Measurements from ENCODE around the gene POPDC2. TPM values are rescaled to one million over a fixed set of nuclear protein-coding genes. Genes with fewer than 3 reads are reported as not detected.

Gene POPDC2
- total RNA-seq, 1 donor from 2014 or later, result 1.0 TPM

DNA sequence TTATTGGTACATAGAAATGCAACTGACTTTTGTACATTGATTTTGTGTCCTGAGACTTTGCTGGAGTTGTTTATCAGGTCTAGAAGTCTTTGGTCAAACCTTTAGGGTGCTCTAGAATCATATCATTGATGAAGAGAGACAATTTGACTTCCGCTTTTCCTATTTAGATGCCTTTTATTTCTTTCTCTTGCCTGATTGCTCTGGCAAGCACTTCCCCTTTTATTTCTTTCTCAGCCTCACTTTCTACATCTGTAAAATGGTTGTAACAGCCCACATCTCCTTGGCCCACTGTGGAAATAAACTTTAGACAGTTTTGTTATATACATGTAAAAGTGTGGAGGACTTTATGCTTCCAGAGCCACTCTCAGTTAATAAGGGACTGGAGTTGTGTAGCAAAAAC, 48.7 kb downstream of the POPDC2 start:
- TF ChIP-seq, protein P1, sequence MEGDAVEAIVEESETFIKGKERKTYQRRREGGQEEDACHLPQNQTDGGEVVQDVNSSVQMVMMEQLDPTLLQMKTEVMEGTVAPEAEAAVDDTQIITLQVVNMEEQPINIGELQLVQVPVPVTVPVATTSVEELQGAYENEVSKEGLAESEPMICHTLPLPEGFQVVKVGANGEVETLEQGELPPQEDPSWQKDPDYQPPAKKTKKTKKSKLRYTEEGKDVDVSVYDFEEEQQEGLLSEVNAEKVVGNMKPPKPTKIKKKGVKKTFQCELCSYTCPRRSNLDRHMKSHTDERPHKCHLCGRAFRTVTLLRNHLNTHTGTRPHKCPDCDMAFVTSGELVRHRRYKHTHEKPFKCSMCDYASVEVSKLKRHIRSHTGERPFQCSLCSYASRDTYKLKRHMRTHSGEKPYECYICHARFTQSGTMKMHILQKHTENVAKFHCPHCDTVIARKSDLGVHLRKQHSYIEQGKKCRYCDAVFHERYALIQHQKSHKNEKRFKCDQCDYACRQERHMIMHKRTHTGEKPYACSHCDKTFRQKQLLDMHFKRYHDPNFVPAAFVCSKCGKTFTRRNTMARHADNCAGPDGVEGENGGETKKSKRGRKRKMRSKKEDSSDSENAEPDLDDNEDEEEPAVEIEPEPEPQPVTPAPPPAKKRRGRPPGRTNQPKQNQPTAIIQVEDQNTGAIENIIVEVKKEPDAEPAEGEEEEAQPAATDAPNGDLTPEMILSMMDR (IDR thresholded peaks at IDR 0.05; ENCODE audit: insufficient read depth, low read length, poor library complexity, severe bottlenecking), result no peak
- no peaks in the 10 kb centered on the region for H3K36me3 ChIP-seq (ENCODE audit: control insufficient read depth, insufficient read depth, low read length)
- no peak for DNase-seq (ENCODE audit: low read depth)
- no peak overlapping the region for H3K4me3 ChIP-seq (ENCODE audit: low read depth, low read length)
- H3K27me3 ChIP-seq (ENCODE audit: control insufficient read depth, insufficient read depth, low read length), result no peaks in the 10 kb centered on the region

DNA sequence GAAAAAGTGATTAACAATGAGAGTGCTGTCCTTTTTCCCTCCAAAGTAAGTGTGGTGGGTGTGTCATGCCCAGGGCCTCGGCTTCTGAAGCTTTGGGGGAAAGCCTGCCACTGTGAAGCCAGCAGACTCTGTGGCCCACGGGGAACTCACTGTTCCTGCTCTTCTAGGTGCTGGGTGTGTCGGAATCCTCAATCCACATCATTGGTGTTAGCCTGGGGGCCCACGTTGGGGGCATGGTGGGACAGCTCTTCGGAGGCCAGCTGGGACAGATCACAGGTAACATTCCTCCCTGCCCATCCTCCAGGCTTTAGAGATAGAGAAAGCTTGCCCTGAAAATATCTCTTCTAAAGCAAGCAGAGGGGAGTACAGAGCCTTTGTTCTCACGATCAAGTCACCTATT, 51.1 kb downstream of the POPDC2 start:
- no peak for DNase-seq (ENCODE audit: low read depth)
- Histone ChIP-seq H3K36me3 (ENCODE audit: control insufficient read depth, insufficient read depth, low read length) (no peaks in the 10 kb centered on the region), H3K4me3 (ENCODE audit: low read depth, low read length) (no peak overlapping the region), H3K27me3 (ENCODE audit: control insufficient read depth, insufficient read depth, low read length) (no peaks in the 10 kb centered on the region)
- TF ChIP-seq, protein P1 (IDR thresholded peaks at IDR 0.05; ENCODE audit: insufficient read depth, low read length, poor library complexity, severe bottlenecking), result no peak

DNA sequence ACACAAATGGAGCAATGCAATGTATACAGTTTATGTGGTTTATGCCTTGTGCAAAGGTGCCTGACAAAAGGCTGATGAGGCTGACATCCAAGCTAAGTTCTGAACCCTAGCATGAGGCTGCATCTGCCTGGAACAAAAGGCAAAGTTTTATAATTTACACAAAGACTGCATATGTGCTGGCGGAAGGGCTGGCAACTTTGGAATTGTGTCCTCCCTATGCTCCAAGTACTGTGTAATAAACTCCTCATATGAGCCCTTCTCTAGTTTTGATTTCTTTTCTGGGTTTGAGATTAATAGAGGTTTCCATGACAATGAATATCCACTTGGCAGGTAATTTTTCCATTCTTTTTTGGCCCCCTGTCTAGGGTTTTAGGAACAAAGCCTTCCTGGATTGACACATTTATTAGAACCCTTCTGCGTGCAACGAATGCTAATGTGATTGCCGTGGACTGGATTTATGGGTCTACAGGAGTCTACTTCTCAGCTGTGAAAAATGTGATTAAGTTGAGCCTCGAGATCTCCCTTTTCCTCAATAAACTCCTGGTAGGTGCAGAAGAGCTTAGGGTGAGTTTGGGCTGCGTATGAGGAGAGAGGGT, 51.9 kb downstream of the POPDC2 start:
- no peaks in the 10 kb centered on the region for H3K36me3 ChIP-seq (ENCODE audit: control insufficient read depth, insufficient read depth, low read length)
- TF ChIP-seq, protein P1 (IDR thresholded peaks at IDR 0.05; ENCODE audit: insufficient read depth, low read length, poor library complexity, severe bottlenecking), result no peak
- H3K4me3 ChIP-seq (ENCODE audit: low read depth, low read length), result no peak overlapping the region
- no peaks in the 10 kb centered on the region for H3K27me3 ChIP-seq (ENCODE audit: control insufficient read depth, insufficient read depth, low read length)
- DNase-seq (ENCODE audit: low read depth), result no peak

DNA sequence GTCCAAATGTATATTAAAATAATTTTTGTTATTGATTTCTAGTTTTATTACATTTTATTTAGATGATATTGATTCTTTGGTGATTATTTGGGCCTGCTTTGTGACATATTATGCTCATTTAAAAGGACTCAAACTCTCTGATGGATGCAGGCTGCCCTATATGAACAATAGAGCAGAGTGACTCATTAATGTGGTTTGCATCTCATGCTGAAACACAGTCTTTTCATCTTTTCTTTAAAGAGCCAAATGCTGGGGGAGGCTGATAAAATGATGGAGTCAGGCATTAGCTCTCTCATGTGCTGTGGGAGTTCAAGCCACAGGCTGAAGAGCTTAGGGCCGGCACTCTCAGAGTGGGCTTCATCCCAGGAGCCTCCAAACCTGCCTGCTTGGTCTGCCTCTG, 55.5 kb downstream of the POPDC2 start:
- H3K27me3 ChIP-seq (ENCODE audit: control insufficient read depth, insufficient read depth, low read length), result no peaks in the 10 kb centered on the region
- TF ChIP-seq, protein P1 (IDR thresholded peaks at IDR 0.05; ENCODE audit: insufficient read depth, low read length, poor library complexity, severe bottlenecking), result no peak
- H3K36me3 ChIP-seq (ENCODE audit: control insufficient read depth, insufficient read depth, low read length), result no peaks in the 10 kb centered on the region
- H3K4me3 ChIP-seq (ENCODE audit: low read depth, low read length), result no peak overlapping the region
- no peak for DNase-seq (ENCODE audit: low read depth)

DNA sequence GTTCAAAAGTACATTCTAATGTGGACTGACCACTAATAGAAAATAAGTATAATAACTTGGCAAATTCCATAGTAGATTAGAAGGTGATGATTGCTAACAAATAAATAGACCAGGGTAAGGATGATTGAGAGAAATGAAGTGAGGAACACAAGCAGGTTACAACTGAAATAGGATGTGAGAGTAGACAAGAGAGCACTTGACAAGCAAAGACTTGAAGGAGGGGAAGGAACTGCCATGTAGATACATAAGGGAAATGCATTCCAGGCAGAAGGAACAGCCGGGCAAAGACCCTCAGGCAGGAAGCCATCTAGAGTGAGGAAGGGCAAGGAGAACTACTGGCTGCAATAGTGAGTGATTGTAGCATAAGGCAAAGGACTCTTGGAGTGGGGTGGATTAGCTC, 57.7 kb downstream of the POPDC2 start:
- H3K27me3 ChIP-seq (ENCODE audit: control insufficient read depth, insufficient read depth, low read length), result no peaks in the 10 kb centered on the region
- no peaks in the 10 kb centered on the region for H3K36me3 ChIP-seq (ENCODE audit: control insufficient read depth, insufficient read depth, low read length)
- no peak for DNase-seq (ENCODE audit: low read depth)
- H3K4me3 ChIP-seq (ENCODE audit: low read depth, low read length), result no peak overlapping the region
- TF ChIP-seq, protein P1 (IDR thresholded peaks at IDR 0.05; ENCODE audit: insufficient read depth, low read length, poor library complexity, severe bottlenecking), result no peak

DNA sequence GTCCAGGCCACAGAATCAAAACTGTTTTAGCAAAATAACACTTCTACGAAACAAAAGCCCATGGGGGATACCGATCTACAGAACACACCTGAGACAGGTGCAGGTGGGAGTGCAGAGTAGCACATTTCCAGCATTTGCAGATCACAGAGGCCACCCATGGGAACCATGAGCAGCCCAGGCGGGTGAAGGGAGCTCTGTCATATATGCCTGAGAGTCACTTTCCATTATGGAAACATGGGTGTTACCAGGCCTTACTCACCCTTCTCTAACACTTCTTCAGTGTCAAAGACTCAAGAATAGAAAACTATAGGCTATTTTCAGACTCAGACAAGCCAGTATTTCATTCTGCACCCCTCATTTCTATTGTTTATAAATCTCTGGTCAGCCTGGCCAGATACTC, 59.2 kb downstream of the POPDC2 start:
- DNase-seq (ENCODE audit: low read depth), result no peak
- TF ChIP-seq, protein P1 (IDR thresholded peaks at IDR 0.05; ENCODE audit: insufficient read depth, low read length, poor library complexity, severe bottlenecking), result no peak
- Histone ChIP-seq H3K27me3 (ENCODE audit: control insufficient read depth, insufficient read depth, low read length) (no peaks in the 10 kb centered on the region), H3K36me3 (ENCODE audit: control insufficient read depth, insufficient read depth, low read length) (no peaks in the 10 kb centered on the region), H3K4me3 (ENCODE audit: low read depth, low read length) (no peak overlapping the region)

Measured in kidney epithelial cell (primary cell).